Measurements from ENCODE around the gene DMC1. TPM values are rescaled to one million over a fixed set of nuclear protein-coding genes. Genes with fewer than 3 reads are reported as not detected.

Gene DMC1
- polyA plus RNA-seq, 1 of the 3 experiments (the other 2 are of a cell fraction) = not detected

- POLR2A ChIA-PET = no interaction called here
- TF ChIP-seq EZH2phosphoT487 (IDR thresholded peaks at IDR 0.05; ENCODE audit: borderline replicate concordance, low read depth) = no peak
- no peak for TF ChIP-seq JUND (IDR thresholded peaks at IDR 0.05)
- TF ChIP-seq MXI1 (IDR thresholded peaks at IDR 0.05; ENCODE audit: low read depth, low read length) = no peak
- no peak for TF ChIP-seq SMC3 (IDR thresholded peaks at IDR 0.05; ENCODE audit: low read depth, low read length)
- TF ChIP-seq NFIC (IDR thresholded peaks at IDR 0.05; ENCODE audit: borderline replicate concordance) = no peak
These were observed 90.7 kb downstream of the DMC1 start for GRCh38 chr22:38479096-38479837.

GRCh38 chr22:38477585-38477984 is 92.4 kb downstream of the DMC1 start:
- ChIA-PET POLR2A (no interaction called here), CTCF (interaction anchor here (1.7 kb wide), 1 partner anchor 9 kb away, joined by 6 read pairs; the partner anchor contains the start of gene KDELR3)
- Histone ChIP-seq H3F3A (replicated peaks; ENCODE audit: insufficient read depth) (peaks cover 11% of the 10 kb centered on the region), H3K36me3 (replicated peaks in 1 of 2; ENCODE audit: control insufficient read depth in 1 of 2, insufficient read depth in 2 of 2, low read length in 1 of 2) (peaks cover 8 to 12% of the 10 kb centered on the region in 2 experiments), H3K4me1 (ENCODE audit: control insufficient read depth in 1 of 2, insufficient read depth in 2 of 2, low read depth in 1 of 2, low read length in 1 of 2) (no peaks in the 10 kb centered on the region), H3K27ac (ENCODE audit: low read depth in 2 of 2, low read length in 1 of 2) (no peak overlapping the region), H3K4me2 (no peak overlapping the region), H3K9me2 (no peaks in the 10 kb centered on the region), H2AFZ (ENCODE audit: low read depth) (no peak overlapping the region), H4K20me1 (ENCODE audit: insufficient read depth) (no peaks in the 10 kb centered on the region), H3K4me3 (ENCODE audit: low read depth in 2 of 2, low read length in 1 of 2) (no peak overlapping the region), H3K27me3 (ENCODE audit: insufficient read depth) (no peaks in the 10 kb centered on the region), H3K79me2 (ENCODE audit: insufficient read depth) (no peaks in the 10 kb centered on the region), H3K9me3 (no peaks in the 10 kb centered on the region), H3K9ac (no peak overlapping the region)
- WGBS (ENCODE audit: low lambda C conversion rate) = no CpG with 5 or more reads among the region's 1 CpG
- DNase-seq = no peak
- TF ChIP-seq TEAD4 (IDR thresholded peaks at IDR 0.05; ENCODE audit: borderline replicate concordance, insufficient read depth) (no peak), SMC3 (IDR thresholded peaks at IDR 0.05; ENCODE audit: low read depth, low read length) (no peak), USF2 (IDR thresholded peaks at IDR 0.05; ENCODE audit: borderline replicate concordance, low read depth, low read length) (no peak), GABPA (IDR thresholded peaks at IDR 0.05; ENCODE audit: low read depth) (no peak), FOXJ3 (CRISPR knock-in tag; IDR thresholded peaks at IDR 0.05) (no peak), IRF3 (IDR thresholded peaks at IDR 0.05; ENCODE audit: low read depth, low read length) (no peak), TCF12 (IDR thresholded peaks at IDR 0.05) (no peak), CHD2 (IDR thresholded peaks at IDR 0.05; ENCODE audit: low read length, partially characterized antibody) (no peak), CTCF (IDR thresholded peaks at IDR 0.05) (no peak)

More at GRCh38 chr22:38479096-38479837, 90.7 kb downstream of the DMC1 start:
- WGBS (ENCODE audit: low lambda C conversion rate) = 78% methylated on average over 7 of the region's 7 CpGs
- Histone ChIP-seq H3K9me2 (no peaks in the 10 kb centered on the region), H3F3A (replicated peaks; ENCODE audit: insufficient read depth) (peaks cover 14% of the 10 kb centered on the region), H3K4me1 (ENCODE audit: control insufficient read depth in 1 of 2, insufficient read depth in 2 of 2, low read depth in 1 of 2, low read length in 1 of 2) (no peaks in the 10 kb centered on the region), H3K4me3 (ENCODE audit: low read depth in 2 of 2, low read length in 1 of 2) (no peak overlapping the region), H3K9ac (no peak overlapping the region), H3K9me3 (no peaks in the 10 kb centered on the region), H3K79me2 (ENCODE audit: insufficient read depth) (no peaks in the 10 kb centered on the region), H3K27ac (ENCODE audit: low read depth in 2 of 2, low read length in 1 of 2) (no peak overlapping the region), H3K4me2 (no peak overlapping the region), H3K36me3 (replicated peaks in 1 of 2; ENCODE audit: control insufficient read depth in 1 of 2, insufficient read depth in 2 of 2, low read length in 1 of 2) (peaks cover 19 to 29% of the 10 kb centered on the region in 2 experiments), H4K20me1 (ENCODE audit: insufficient read depth) (no peaks in the 10 kb centered on the region), H3K27me3 (ENCODE audit: insufficient read depth) (no peaks in the 10 kb centered on the region), H2AFZ (ENCODE audit: low read depth) (no peak overlapping the region)
- CTCF ChIA-PET = interaction anchor here (1.7 kb wide), 1 partner anchor 11 kb away, joined by 6 read pairs; the partner anchor contains the start of gene KDELR3
- no peak for DNase-seq
